NCI-H1048 (cell line): Measurements from ENCODE around the gene SLC6A20.

Experiments used
- DNase-seq: peaks from one replicate; lab custom pipeline; 2025; lab: John Stamatoyannopoulos, UW

The SLC6A20 gene

DNA sequence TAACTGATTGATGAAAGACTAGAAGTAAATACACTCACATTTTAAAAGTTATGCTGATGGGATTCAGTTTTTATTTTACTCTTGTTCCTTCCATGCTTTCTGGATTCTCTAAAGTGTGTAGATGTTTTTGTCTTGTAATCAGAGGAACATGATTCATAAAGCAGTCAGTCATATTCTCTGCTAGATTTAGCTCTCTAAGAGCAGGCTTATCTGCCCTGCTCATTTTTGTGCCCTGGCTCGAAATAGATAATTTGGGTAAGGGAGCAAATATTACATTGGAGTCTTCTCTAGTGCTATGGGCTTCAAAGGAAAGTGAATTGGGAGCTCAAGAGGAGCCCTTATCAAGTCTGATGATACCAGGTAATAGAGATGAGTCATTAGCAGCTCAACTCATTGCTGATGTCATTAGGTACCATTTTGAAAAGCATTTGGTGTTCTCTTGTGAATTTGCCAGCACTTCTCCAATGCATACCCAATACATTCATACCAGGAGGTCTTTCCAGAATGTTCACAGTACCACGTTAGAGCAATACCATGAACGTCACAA lies 79.5 kb downstream of the SLC6A20 start:
- DNase-seq, result no peak

DNA sequence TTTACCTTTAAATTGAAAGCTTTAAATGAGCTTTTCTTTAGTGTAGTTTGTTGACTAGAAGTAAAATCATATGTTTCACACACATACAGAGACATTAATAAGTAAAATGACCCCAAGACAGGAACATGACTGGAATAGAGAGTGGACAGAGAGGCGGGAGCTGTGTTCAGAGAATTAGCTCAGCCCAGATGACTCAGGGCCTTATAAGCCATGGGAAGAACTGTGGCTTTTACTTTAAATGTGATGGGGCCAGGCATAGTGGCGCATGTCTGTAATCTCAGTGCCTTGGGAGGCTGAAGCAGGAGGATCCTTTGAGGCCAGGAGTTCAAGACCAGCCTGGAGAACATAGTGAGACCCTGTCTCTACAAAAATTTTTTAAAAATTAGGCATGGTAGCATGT lies 80.4 kb downstream of the SLC6A20 start:
- DNase-seq, result no peak

DNA sequence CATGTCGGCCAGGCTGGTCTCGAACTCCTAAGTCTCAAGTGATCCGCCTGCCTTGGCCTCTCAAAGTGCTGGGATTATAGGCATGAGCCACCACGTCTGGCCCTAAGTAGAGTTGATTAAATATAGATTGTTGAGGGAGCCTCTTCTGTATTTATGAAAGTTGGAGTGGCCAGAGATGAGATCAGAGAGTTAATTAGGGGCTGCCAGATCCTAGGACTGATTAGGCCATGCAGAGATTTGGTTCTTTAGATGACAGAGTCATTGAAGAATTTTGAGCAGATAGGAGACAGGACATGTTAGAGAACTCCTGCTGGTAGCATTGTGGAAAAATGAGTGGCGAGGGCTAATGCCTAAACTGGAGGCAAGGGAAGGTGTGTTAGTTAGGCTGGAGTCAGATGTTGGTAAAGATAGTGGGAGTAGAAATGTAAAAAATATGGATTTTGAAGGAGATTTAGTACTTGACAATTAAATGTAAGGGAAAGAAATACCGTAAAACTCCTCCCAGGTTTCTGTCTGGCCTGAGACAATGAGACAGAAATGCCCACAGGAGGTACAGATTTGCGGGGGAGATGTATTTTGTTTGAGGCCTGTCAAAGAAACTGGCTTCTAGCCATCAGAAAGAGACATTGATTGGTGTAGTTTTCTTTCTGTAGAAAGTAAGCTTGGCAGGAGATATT lies 83.8 kb downstream of the SLC6A20 start:
- no peak for DNase-seq

DNA sequence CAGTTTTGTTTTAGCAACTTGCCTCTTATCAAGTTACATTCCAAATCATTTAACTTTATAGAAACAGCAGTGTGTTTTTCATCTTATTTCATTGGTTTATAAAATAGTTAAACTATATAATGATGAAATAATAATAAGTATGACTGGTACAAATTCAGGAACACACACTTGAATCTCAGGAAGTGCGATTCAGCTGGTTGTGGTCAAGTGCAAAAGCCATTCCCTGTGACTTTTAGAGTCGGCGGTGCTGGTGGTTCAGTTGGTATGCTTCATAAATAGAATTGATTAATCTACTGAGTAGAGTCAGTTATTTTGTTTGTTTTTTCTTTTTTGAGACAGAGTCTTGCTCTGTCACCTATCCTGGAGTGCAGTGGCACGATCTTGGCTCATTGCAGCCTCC lies 84.4 kb downstream of the SLC6A20 start:
- DNase-seq, result no peak

DNA sequence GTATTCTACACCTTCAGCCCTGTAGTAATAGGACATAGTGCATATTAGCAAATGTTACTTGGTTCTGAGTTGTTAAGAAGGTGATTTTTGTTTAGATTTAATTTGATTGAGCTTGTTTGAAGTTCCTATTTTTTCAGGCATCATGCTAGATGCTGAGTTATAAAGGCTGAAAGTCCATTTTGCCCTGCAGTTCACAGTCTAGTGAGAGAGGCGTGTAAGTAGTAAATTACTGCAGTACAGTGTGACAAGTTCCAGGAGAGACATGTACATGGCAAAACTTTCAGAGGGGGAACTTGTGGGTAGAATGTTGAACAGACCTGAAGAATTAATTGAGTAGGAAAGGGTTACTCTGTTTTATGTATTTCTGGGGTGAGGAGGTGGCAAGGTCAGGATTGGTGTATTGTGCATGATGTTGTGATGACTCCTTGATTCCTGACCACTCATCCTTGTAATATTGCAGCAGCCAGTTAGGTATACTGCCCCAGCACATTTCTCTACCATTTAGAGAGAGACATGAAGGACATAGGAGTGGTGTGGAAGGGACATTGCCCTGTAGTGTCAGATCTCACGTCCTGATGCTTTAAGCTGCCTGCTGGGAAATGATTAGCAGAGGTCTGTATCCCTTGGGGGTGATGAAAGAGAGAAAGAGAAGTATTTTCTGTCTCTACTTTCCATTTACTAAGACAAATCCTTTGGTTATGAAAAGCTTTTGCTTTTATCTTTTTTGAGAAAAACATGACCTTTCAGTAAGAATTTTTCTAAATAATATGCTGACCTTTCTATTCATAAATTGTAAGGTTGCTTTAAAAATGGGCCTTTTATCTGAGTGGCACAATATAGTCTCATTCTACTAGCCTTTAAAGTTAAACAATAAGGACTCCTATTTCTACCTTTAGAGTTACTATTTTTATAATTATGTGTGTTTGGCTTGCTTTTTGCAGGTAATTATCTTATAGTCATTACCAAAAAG lies 90.2 kb downstream of the SLC6A20 start:
- DNase-seq, result no peak
